HT1080 (cell line): Measurements from ENCODE around the gene NYAP2. TPM values are rescaled to one million over a fixed set of nuclear protein-coding genes. Genes with fewer than 3 reads are reported as not detected.

Source experiments
- DNase-seq: peaks from one replicate; pipeline ENCODE4 v3.0.0-alpha.2; 2015; ENCODE audit warnings: low read depth
- total RNA-seq: library from RNA; depleted of rRNA; stranded (reverse); fragments of >200 nt; shearing (Covaris generic); gene quantifications from 2 replicates; pipeline ENCODE4 v1.2.3, GENCODE V29; 2014

NYAP2 gene
- total RNA-seq, 1 experiment from 2014 or later, result not detected

- no peak for DNase-seq
Observed at GRCh38 chr2:225614915-225615314, 215.4 kb downstream of the NYAP2 start.

GRCh38 chr2:225615514-225615913 is 216.0 kb downstream of the NYAP2 start:
- DNase-seq, result no peak

GRCh38 chr2:225616372-225616771 is 216.9 kb downstream of the NYAP2 start:
- DNase-seq, result no peak

GRCh38 chr2:225616848-225617247 is 217.3 kb downstream of the NYAP2 start:
- DNase-seq, result no peak

GRCh38 chr2:225620227-225620626 is 220.7 kb downstream of the NYAP2 start:
- DNase-seq, result no peak

GRCh38 chr2:225630824-225631533 is 231.5 kb downstream of the NYAP2 start:
- DNase-seq, result no peak

GRCh38 chr2:225632351-225632750 is 232.8 kb downstream of the NYAP2 start:
- no peak for DNase-seq

- DNase-seq, result no peak
Observed at GRCh38 chr2:225636558-225636957, 237.0 kb downstream of the NYAP2 start.

- no peak for DNase-seq
Observed at GRCh38 chr2:225637259-225637658, 237.7 kb downstream of the NYAP2 start.

GRCh38 chr2:225640550-225640949 is 241.0 kb downstream of the NYAP2 start:
- no peak for DNase-seq

GRCh38 chr2:225649274-225649673 is 249.8 kb downstream of the NYAP2 start:
- DNase-seq, result no peak

- DNase-seq, result no peak
Observed at GRCh38 chr2:225650041-225650440, 250.5 kb downstream of the NYAP2 start.

- DNase-seq, result peak; percentile 48
Observed at GRCh38 chr2:225660262-225661131, 261.0 kb downstream of the NYAP2 start.

- DNase-seq, result no peak
Observed at GRCh38 chr2:225662101-225662500, 262.6 kb downstream of the NYAP2 start.

- no peak for DNase-seq
Observed at GRCh38 chr2:225667445-225667844, 267.9 kb downstream of the NYAP2 start.

GRCh38 chr2:225668606-225669266 is 269.2 kb downstream of the NYAP2 start:
- DNase-seq, result peak; percentile 72

- DNase-seq, result peak; percentile 37
Observed at GRCh38 chr2:225670111-225670974, 270.8 kb downstream of the NYAP2 start.

GRCh38 chr2:225678792-225679191 is 279.3 kb downstream of the NYAP2 start:
- DNase-seq, result no peak

- DNase-seq, result no peak
Observed at GRCh38 chr2:225683258-225683657, 283.7 kb downstream of the NYAP2 start.

- DNase-seq, result no peak
Observed at GRCh38 chr2:225690153-225690552, 290.6 kb downstream of the NYAP2 start.

- no peak for DNase-seq
Observed at GRCh38 chr2:225691711-225692110, 292.2 kb downstream of the NYAP2 start.
